Effector CD4-positive, alpha-beta T cell (primary cell): ENCODE data around the gene HAL.
A peak's percentile ranks its signal among the peaks of the same experiment; 100 is the strongest.

ENCODE experiments used
- DNase-seq: peaks from one replicate; pipeline ENCODE4 v3.0.0-alpha.2; 2020
- total RNA-seq: gene quantifications from one replicate; lab custom pipeline; 2026; lab: John Stamatoyannopoulos, UW

Gene HAL
- 0.94 reads per million for total RNA-seq

GRCh38 chr12:95996034-95996658, at the start of gene HAL:
Gene HAL (minus strand): TSS chr12:95996344. CDS start chr12:95995910, 434 bp downstream.
- DNase-seq: no peak

DNA sequence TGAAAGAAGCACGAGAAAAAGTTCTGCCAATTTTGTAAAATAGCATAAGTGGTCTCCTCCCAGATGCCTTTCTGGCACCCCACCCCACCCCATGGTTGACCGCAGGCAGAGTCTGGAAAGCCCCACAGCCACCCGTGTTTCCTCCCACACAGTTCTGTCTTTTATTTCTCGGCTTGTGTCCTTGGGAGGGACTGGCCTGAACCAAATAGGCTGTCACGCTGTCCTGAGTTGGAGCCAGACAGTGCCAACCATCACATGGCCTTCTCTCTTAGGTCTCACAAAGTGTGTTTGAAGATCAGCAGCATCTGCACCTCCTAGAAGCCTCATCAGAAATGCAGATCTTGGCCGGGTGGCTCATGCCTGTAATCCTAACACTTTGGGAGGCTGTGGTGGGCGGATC, 49.4 kb upstream of the HAL start:
- DNase-seq: no peak

DNA sequence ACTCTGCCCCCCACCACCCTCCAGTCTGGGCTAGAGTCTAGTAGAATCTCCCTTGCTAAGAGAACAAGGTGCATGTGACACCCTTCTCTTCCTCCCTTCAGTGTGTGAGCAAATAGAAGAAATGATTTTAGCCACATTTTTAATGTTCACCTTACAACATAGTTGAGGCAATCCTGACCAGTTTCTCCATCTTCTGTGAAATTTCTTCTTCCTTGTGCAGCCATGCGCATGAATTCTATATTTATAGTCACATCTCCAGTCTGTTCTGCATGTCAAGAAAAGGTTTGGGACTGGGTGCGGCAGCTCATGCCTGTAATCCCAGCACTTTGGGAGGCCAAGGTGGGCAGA, 48.8 kb upstream of the HAL start:
- no peak for DNase-seq

GRCh38 chr12:96044017-96044942, 48.1 kb upstream of the HAL start:
- no peak for DNase-seq

DNA sequence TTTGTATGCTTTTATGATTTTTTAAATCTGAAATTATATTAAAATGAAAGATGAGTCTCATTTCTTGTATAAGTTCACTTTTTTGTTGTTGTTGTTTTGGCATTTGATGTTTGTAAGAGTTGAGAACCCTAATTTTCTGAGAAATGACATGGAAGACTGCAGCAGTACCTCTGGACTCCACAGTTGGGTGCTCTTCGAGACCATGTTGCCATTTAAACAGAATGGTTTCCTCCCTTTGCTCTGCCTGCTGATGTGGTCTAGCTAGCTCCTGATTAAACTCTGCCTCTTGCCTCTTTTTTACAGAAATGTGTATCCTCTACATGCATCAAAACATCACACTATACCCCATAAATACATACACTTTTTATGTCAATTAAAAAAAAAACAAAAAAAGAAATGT, 45.0 kb upstream of the HAL start:
- no peak for DNase-seq

- no peak for DNase-seq
These were observed 44.4 kb upstream of the HAL start for GRCh38 chr12:96040305-96041133.

DNA sequence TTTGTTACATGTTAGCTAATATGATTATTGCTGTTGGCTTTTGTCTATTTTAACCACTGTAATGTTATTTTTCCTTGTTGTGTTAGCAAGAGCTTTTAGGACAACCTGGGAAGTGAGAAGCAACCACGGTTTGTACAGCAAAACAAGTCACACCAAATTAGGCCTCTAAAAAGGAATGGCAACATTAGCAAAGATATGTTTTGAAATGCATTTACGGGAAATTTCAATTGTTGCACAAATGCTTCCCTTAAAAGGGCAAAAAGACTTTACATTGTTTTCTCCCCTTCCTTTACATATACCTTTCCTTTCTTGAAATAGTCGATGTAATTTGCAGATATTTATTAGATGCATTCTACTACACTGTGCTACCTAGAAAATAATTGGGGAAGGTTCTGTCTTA, 43.4 kb upstream of the HAL start:
- no peak for DNase-seq

DNA sequence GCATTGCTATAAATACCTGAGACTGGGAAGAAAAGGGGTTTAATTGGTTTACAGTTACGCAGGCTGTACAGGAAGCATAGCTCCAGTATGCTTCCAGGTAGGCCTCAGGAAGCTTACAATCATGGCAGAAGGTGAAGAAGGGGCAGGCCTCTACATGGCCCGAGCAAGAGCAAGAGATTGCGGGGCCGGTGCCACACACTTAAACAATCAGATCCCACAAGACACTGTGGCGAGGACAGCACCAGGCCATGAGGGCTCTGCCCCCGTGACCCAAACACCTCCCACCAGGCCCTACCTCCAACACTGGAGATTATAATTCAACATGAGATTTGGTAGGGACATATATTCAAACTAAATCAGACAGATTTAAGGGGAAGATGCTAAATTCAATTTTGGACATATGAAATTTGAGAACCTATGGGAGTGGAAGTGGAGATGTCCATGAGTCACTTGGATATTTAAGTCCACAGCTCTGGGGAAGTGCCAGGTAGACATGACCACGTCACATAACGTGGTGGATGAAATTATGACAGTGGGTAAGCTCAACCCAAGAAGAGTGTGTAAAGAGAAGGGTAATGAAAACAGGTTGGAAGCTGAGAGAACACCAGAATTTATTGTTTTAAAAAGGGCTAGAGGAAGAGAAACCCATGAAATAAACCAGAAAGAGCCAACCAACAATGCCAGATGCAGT, 40.8 kb upstream of the HAL start:
- no peak for DNase-seq

DNA sequence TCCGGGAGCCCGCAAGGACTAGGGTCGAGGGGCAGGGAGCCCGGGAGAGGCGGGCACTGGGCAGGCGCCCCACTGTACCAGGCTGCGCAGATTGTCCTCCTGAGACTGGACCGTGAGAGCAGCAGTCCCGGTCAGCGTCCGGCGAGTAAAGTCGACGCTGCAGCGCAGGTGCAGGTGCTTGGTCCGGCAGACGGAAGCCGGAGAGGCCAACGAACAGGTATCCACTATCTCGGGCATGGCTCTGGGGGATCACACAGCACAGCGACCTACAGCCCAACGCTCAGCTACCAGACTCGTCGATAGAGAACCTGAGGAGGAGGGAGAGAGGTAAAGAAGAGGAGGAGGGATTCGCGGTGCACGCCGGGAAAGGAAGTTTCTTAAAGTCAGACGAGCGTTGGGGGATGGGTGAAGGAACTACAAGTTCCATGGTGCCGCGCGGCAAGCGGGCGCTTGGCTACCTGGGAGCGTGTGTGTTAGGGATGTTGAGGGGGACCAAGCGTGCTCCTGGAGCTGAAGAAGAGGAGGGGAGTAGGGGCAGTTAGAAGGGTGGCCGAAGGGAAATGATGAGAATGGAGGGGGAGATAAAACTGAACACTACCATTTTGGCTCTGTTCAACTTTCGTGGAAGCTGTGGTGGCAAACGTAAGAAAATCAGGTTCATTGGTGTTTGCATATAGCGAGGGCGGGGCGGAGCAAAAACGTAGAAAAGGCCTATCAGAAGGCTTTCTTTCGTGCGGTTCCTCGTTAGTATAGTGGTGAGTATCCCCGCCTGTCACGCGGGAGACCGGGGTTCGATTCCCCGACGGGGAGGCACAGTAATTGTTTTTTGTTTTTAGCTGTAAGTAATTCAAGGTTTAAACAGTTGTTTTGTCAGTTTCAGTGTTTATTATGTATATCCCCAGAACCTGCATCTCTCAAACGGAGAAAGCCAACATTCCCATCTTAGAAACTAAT, 39.4 kb upstream of the HAL start, which contains the start of gene LTA4H:
Gene LTA4H, minus strand, starts transcription at position 305 of the 954 bp plus-strand sequence. Its CDS starts 68 bp downstream, at position 237.
- DNase-seq: peak; percentile 96

DNA sequence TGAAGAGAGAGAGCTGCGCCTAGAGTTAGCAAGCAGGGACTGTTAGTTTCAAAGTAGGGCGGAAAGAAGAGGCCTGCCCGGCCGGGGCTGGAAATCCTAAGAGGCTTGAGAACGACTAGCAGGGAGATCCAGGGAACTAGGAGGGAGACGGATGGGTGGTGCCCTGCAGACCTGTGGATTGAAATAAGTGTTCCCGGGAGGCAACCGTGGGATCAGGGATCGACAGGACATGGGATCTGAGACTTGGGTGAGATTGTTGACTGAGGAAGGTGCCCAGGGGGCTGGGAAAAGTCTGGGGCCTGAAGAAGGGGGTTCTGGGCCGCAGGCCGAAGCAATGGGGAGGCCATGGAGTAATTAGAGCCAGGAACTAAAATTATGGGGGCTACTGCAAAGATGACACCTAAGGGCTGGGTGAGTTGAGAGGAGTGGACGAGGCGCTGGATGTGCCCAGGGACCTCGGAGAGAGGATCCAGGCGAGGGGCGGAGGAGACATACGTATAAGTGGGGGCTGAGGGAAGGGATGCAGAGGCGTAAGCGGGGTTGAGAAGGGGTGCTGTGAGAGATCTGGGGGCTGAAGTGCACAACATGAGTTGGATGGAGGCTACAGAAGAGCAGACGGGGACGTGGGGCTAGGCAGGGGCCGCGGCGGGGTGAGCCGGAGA, 38.6 kb upstream of the HAL start:
- no peak for DNase-seq

- DNase-seq: no peak
These were observed 37.6 kb upstream of the HAL start for GRCh38 chr12:96033549-96034389.

GRCh38 chr12:96029826-96030225, 33.7 kb upstream of the HAL start:
- DNase-seq: no peak

DNA sequence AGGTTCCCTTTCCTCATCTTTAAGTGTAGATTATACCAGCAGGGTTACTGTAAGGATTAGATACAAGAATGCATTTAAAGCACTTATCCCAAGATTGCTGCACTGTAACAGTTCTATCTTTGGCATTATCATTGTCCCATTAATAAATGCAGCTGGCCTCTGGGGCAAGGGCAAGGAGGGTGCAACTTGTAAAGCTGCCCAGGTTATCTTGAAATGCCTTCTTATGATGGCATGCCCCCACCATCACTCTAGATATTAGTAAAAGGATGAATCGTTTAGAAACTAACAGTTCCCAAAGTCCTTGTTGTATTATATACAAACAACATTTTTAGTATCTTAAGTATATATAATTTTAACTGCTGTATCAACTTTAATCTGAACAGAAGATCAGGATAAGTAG, 32.4 kb upstream of the HAL start:
- no peak for DNase-seq

GRCh38 chr12:96026331-96026730, 30.2 kb upstream of the HAL start:
- no peak for DNase-seq

DNA sequence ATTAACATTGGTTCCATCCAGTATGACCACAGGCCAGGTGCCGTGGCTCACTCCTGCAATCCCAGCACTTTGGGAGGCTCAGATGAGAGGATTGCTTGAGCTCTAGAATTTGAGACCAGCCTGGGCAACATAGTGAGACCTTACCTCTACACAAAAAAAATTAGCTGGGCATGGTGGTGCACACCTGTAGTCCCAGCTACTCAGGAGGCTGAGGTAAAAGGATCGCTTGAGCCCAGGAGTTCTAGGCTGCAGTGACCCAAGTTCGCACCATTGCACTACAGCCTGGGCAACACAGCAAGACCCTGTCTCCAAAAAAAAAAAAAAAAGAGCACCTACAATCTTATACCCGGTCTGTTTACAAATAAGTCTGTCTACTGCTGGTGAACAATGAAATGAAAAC, 29.4 kb upstream of the HAL start:
- no peak for DNase-seq

GRCh38 chr12:96020314-96021003, 24.3 kb upstream of the HAL start:
- DNase-seq: no peak

GRCh38 chr12:96015672-96016071, 19.5 kb upstream of the HAL start:
- no peak for DNase-seq

GRCh38 chr12:96014943-96015599, 18.9 kb upstream of the HAL start:
- DNase-seq: no peak

- DNase-seq: no peak
These were observed 11.6 kb upstream of the HAL start for GRCh38 chr12:96007729-96008128.
